MV-4-11 (cell line): ENCODE data around the gene CHCHD4.

Experiments used
- DNase-seq: peaks from one replicate; lab custom pipeline; 2025; lab: John Stamatoyannopoulos, UW

Gene CHCHD4

GRCh38 chr3:14124615-14125192, at the start of gene CHCHD4, which contains the start of gene TMEM43:
Gene CHCHD4 (minus strand): TSS chr3:14124870. CDS start chr3:14124676, 194 bp downstream.
Gene TMEM43 (plus strand): TSS chr3:14125052. CDS start chr3:14125194, 142 bp downstream.
- peak; percentile 99 for DNase-seq

- DNase-seq = no peak
These were observed 47.8 kb upstream of the CHCHD4 start for GRCh38 chr3:14172496-14172895.

- DNase-seq = no peak
These were observed 46.0 kb upstream of the CHCHD4 start for GRCh38 chr3:14170531-14171159.

- DNase-seq = no peak
These were observed 45.2 kb upstream of the CHCHD4 start for GRCh38 chr3:14169871-14170270.

GRCh38 chr3:14169435-14169834, 44.8 kb upstream of the CHCHD4 start:
- DNase-seq = no peak

- DNase-seq = no peak
These were observed 42.4 kb upstream of the CHCHD4 start for GRCh38 chr3:14166877-14167603.

- DNase-seq = peak; percentile 54
These were observed 37.5 kb upstream of the CHCHD4 start for GRCh38 chr3:14162178-14162577.

GRCh38 chr3:14161282-14161681, 36.6 kb upstream of the CHCHD4 start:
- no peak for DNase-seq

GRCh38 chr3:14159426-14159825, 34.8 kb upstream of the CHCHD4 start:
- no peak for DNase-seq

- DNase-seq = no peak
These were observed 33.7 kb upstream of the CHCHD4 start for GRCh38 chr3:14158370-14158769.

- no peak for DNase-seq
These were observed 33.3 kb upstream of the CHCHD4 start for GRCh38 chr3:14157951-14158350.

- no peak for DNase-seq
These were observed 32.3 kb upstream of the CHCHD4 start for GRCh38 chr3:14156843-14157561.

- no peak for DNase-seq
These were observed 31.5 kb upstream of the CHCHD4 start for GRCh38 chr3:14156201-14156600.

GRCh38 chr3:14154895-14155440, 30.3 kb upstream of the CHCHD4 start:
- DNase-seq = no peak

- DNase-seq = no peak
These were observed 29.6 kb upstream of the CHCHD4 start for GRCh38 chr3:14154276-14154675.

GRCh38 chr3:14153663-14154062, 29.0 kb upstream of the CHCHD4 start:
- no peak for DNase-seq

- DNase-seq = no peak
These were observed 28.3 kb upstream of the CHCHD4 start for GRCh38 chr3:14152963-14153355.

GRCh38 chr3:14152233-14152962, 27.7 kb upstream of the CHCHD4 start:
- DNase-seq = no peak

- no peak for DNase-seq
These were observed 26.9 kb upstream of the CHCHD4 start for GRCh38 chr3:14151471-14152083.

- DNase-seq = no peak
These were observed 26.0 kb upstream of the CHCHD4 start for GRCh38 chr3:14150491-14151230.
